ENCODE measurements around the gene MKRN2. TPM values are rescaled to one million over a fixed set of nuclear protein-coding genes. Genes with fewer than 3 reads are reported as not detected.
"Not testable (repeated sequence)": the region's sequence is repeated elsewhere in the genome, so short reads cannot be mapped to it uniquely, and the experiment has no call there.

The MKRN2 gene
- total RNA-seq, 2 experiments from 2014 or later = 20.8 to 20.9 TPM

- Mint-ChIP-seq H3K27me3 (no peaks in the 10 kb centered on the region), H3K4me3 (no peak overlapping the region), H3K4me1 (peaks cover 9% of the 10 kb centered on the region), H3K9me3 (no peaks in the 10 kb centered on the region), H3K36me3 (ENCODE audit: low read depth) (peaks cover 60% of the 10 kb centered on the region), H3K27ac (no peak overlapping the region)
- POLR2A ChIA-PET = no interaction called here
- DNase-seq = no peak
- CTCF ChIA-PET = no interaction called here
Observed at GRCh38 chr3:12603969-12604368, 47.1 kb downstream of the MKRN2 start.

- no peak for DNase-seq
- H3K36me3 Mint-ChIP-seq (ENCODE audit: low read depth) = peaks cover 53% of the 10 kb centered on the region
- peaks cover 17% of the 10 kb centered on the region for H3K4me1 Mint-ChIP-seq
- H3K27me3 Mint-ChIP-seq = no peaks in the 10 kb centered on the region
- POLR2A ChIA-PET = no interaction called here
- no peak overlapping the region for H3K4me3 Mint-ChIP-seq
- H3K27ac Mint-ChIP-seq = no peak overlapping the region
- CTCF ChIA-PET = interaction anchor here (0.6 to 1.3 kb wide), 4 partner anchors 13 to 440 kb away, joined by 3 read pairs; no protein-coding TSS in a partner anchor
- no peaks in the 10 kb centered on the region for H3K9me3 Mint-ChIP-seq
Observed at GRCh38 chr3:12608376-12608775, 51.5 kb downstream of the MKRN2 start.

GRCh38 chr3:12611117-12611516 is 54.2 kb downstream of the MKRN2 start:
- ChIA-PET CTCF (no interaction called here), POLR2A (no interaction called here)
- Mint-ChIP-seq H3K4me3 (no peak overlapping the region), H3K36me3 (ENCODE audit: low read depth) (peaks cover 42% of the 10 kb centered on the region), H3K27me3 (no peaks in the 10 kb centered on the region), H3K27ac (no peak overlapping the region), H3K4me1 (peaks cover 28% of the 10 kb centered on the region), H3K9me3 (no peaks in the 10 kb centered on the region)
- no peak for DNase-seq

GRCh38 chr3:12612514-12613226 is 55.8 kb downstream of the MKRN2 start:
- DNase-seq = no peak
- ChIA-PET CTCF (interaction anchor here (0.7 kb wide), 1 partner anchor 133 kb away, joined by 5 read pairs; no protein-coding TSS in a partner anchor), POLR2A (no interaction called here)
- Mint-ChIP-seq H3K4me3 (no peak overlapping the region), H3K9me3 (no peaks in the 10 kb centered on the region), H3K27ac (peak overlapping the region; percentile 17), H3K27me3 (no peaks in the 10 kb centered on the region), H3K36me3 (ENCODE audit: low read depth) (peaks cover 39% of the 10 kb centered on the region), H3K4me1 (peaks cover 24% of the 10 kb centered on the region)

- DNase-seq = no peak
- CTCF ChIA-PET = no interaction called here
- no peaks in the 10 kb centered on the region for H3K9me3 Mint-ChIP-seq
- H3K27me3 Mint-ChIP-seq = no peaks in the 10 kb centered on the region
- H3K36me3 Mint-ChIP-seq (ENCODE audit: low read depth) = peaks cover 38% of the 10 kb centered on the region
- no peak overlapping the region for H3K4me3 Mint-ChIP-seq
- peak overlapping the region; percentile 20 for H3K27ac Mint-ChIP-seq
- peaks cover 24% of the 10 kb centered on the region for H3K4me1 Mint-ChIP-seq
- POLR2A ChIA-PET = no interaction called here
Observed at GRCh38 chr3:12613250-12613649, 56.4 kb downstream of the MKRN2 start.

- H3K36me3 Mint-ChIP-seq (ENCODE audit: low read depth) = peaks cover 35% of the 10 kb centered on the region
- H3K4me1 Mint-ChIP-seq = peaks cover 21% of the 10 kb centered on the region
- H3K27ac Mint-ChIP-seq = no peak overlapping the region
- no peak for DNase-seq
- ChIA-PET CTCF (interaction anchor here (1.9 to 2.4 kb wide), 2 partner anchors 8 to 10 kb away, joined by 5 to 7 read pairs; no protein-coding TSS in a partner anchor), POLR2A (no interaction called here)
- no peaks in the 10 kb centered on the region for H3K9me3 Mint-ChIP-seq
- no peak overlapping the region for H3K4me3 Mint-ChIP-seq
- H3K27me3 Mint-ChIP-seq = no peaks in the 10 kb centered on the region
Observed at GRCh38 chr3:12615266-12615665, 58.4 kb downstream of the MKRN2 start.

GRCh38 chr3:12618426-12618825 is 61.5 kb downstream of the MKRN2 start:
- Mint-ChIP-seq H3K9me3 (no peaks in the 10 kb centered on the region), H3K27ac (no peak overlapping the region), H3K4me1 (peaks cover 30% of the 10 kb centered on the region), H3K27me3 (no peaks in the 10 kb centered on the region), H3K36me3 (ENCODE audit: low read depth) (peaks cover 23% of the 10 kb centered on the region), H3K4me3 (no peak overlapping the region)
- CTCF ChIA-PET = interaction anchor here (0.5 to 1.5 kb wide), 5 partner anchors 12 to 434 kb away, joined by 3 to 5 read pairs (median 3); no protein-coding TSS in a partner anchor
- POLR2A ChIA-PET = no interaction called here
- DNase-seq = no peak

GRCh38 chr3:12620305-12620704 is 63.4 kb downstream of the MKRN2 start:
- POLR2A ChIA-PET = no interaction called here

GRCh38 chr3:12620729-12621128 is 63.8 kb downstream of the MKRN2 start:
- Mint-ChIP-seq H3K4me3 (no peak overlapping the region), H3K27ac (no peak overlapping the region), H3K4me1 (peaks cover 32% of the 10 kb centered on the region), H3K27me3 (no peaks in the 10 kb centered on the region), H3K9me3 (no peaks in the 10 kb centered on the region), H3K36me3 (ENCODE audit: low read depth) (peaks cover 14% of the 10 kb centered on the region)
- POLR2A ChIA-PET = no interaction called here
- no peak for DNase-seq
- CTCF ChIA-PET = interaction anchor here (0.6 to 1.7 kb wide), 2 partner anchors 13 to 29 kb away, joined by 3 read pairs; no protein-coding TSS in a partner anchor

More at GRCh38 chr3:12620305-12620704, 63.4 kb downstream of the MKRN2 start:
- Mint-ChIP-seq H3K4me1 (peaks cover 30% of the 10 kb centered on the region), H3K27me3 (no peaks in the 10 kb centered on the region), H3K4me3 (no peak overlapping the region), H3K36me3 (ENCODE audit: low read depth) (peaks cover 14% of the 10 kb centered on the region), H3K9me3 (no peaks in the 10 kb centered on the region), H3K27ac (no peak overlapping the region)
- CTCF ChIA-PET = interaction anchor here (0.6 to 1.7 kb wide), 2 partner anchors 12 to 30 kb away, joined by 3 read pairs; no protein-coding TSS in a partner anchor
- no peak for DNase-seq

- Mint-ChIP-seq H3K27me3 (no peaks in the 10 kb centered on the region), H3K27ac (no peak overlapping the region), H3K4me3 (no peak overlapping the region), H3K36me3 (ENCODE audit: low read depth) (peaks cover 8% of the 10 kb centered on the region), H3K9me3 (no peaks in the 10 kb centered on the region), H3K4me1 (peaks cover 35% of the 10 kb centered on the region)
- DNase-seq = no peak
- ChIA-PET POLR2A (no interaction called here), CTCF (no interaction called here)
Observed at GRCh38 chr3:12622335-12622734, 65.4 kb downstream of the MKRN2 start.

- Mint-ChIP-seq H3K9me3 (no peaks in the 10 kb centered on the region), H3K4me1 (peaks cover 40% of the 10 kb centered on the region), H3K27me3 (no peaks in the 10 kb centered on the region), H3K36me3 (ENCODE audit: low read depth) (no peaks in the 10 kb centered on the region), H3K4me3 (no peak overlapping the region), H3K27ac (no peak overlapping the region)
- POLR2A ChIA-PET = no interaction called here
- no peak for DNase-seq
- CTCF ChIA-PET = interaction anchor here (0.5 to 1.7 kb wide), 3 partner anchors 9 to 40 kb away, joined by 3 to 5 read pairs (median 3); no protein-coding TSS in a partner anchor
Observed at GRCh38 chr3:12624056-12624455, 67.2 kb downstream of the MKRN2 start.

GRCh38 chr3:12624964-12625363 is 68.1 kb downstream of the MKRN2 start:
- CTCF ChIA-PET = interaction anchor here (1.7 kb wide), 1 partner anchor 10 kb away, joined by 5 read pairs; no protein-coding TSS in a partner anchor
- DNase-seq; POLR2A ChIA-PET; H3K4me3 Mint-ChIP-seq; H3K27ac Mint-ChIP-seq; H3K36me3 Mint-ChIP-seq (ENCODE audit: low read depth); H3K27me3 Mint-ChIP-seq; H3K9me3 Mint-ChIP-seq: not testable (repeated sequence)
- peaks cover 40% of the 10 kb centered on the region for H3K4me1 Mint-ChIP-seq

GRCh38 chr3:12627370-12627769 is 70.5 kb downstream of the MKRN2 start:
- no peak overlapping the region for H3K27ac Mint-ChIP-seq

More at GRCh38 chr3:12627370-12627769, 70.5 kb downstream of the MKRN2 start:
- POLR2A ChIA-PET = interaction anchor here (0.8 kb wide), 1 partner anchor 1714 kb away, joined by 4 read pairs; no protein-coding TSS in a partner anchor
- Mint-ChIP-seq H3K4me1 (peaks cover 31% of the 10 kb centered on the region), H3K36me3 (ENCODE audit: low read depth) (peaks cover 3% of the 10 kb centered on the region), H3K9me3 (no peaks in the 10 kb centered on the region), H3K4me3 (no peak overlapping the region), H3K27me3 (no peaks in the 10 kb centered on the region)
- CTCF ChIA-PET = interaction anchor here (0.8 to 1.0 kb wide), 2 partner anchors 34 to 114 kb away, joined by 3 to 6 read pairs; no protein-coding TSS in a partner anchor
- DNase-seq = no peak
